Duodenal mucosa (tissue), 2 donors: ENCODE results near the gene ADCY5.

Experiments used
- H3K27ac ChIP-seq: one replicate; pipeline ENCODE4 v1.7.0; 2013; ENCODE audit warnings: low read depth, low read length
- H3K27me3 ChIP-seq, 2 donors: one replicate each; pipeline ENCODE4 v1.7.0; 2013; ENCODE audit warnings: low read length in 2 of 2, control low read depth in 1 of 2; ENCODE audit not compliant: insufficient read depth in 2 of 2, control insufficient read depth in 1 of 2
- H3K36me3 ChIP-seq, 2 donors: one replicate each; pipeline ENCODE4 v1.7.0; 2013; ENCODE audit warnings: low read length in 2 of 2, control low read depth in 1 of 2; ENCODE audit not compliant: insufficient read depth in 2 of 2, control insufficient read depth in 1 of 2
- H3K4me1 ChIP-seq, 2 donors: one replicate each; pipeline ENCODE4 v1.7.0; 2013; ENCODE audit warnings: low read length in 2 of 2, control low read depth in 1 of 2; ENCODE audit not compliant: insufficient read depth in 2 of 2, control insufficient read depth in 1 of 2
- H3K4me3 ChIP-seq, 2 donors: one replicate each; pipeline ENCODE4 v1.7.0; 2013; ENCODE audit warnings: low read length in 2 of 2, low read depth in 1 of 2
- H3K9ac ChIP-seq, 2 donors: one replicate each; pipeline ENCODE4 v1.7.0; 2013; ENCODE audit warnings: low read length in 2 of 2, low read depth in 1 of 2
- H3K9me3 ChIP-seq, 2 donors: one replicate each; pipeline ENCODE4 v1.7.0; 2013; ENCODE audit warnings: low read length in 2 of 2, control low read depth in 1 of 2; ENCODE audit not compliant: control insufficient read depth in 1 of 2

The ADCY5 gene

DNA sequence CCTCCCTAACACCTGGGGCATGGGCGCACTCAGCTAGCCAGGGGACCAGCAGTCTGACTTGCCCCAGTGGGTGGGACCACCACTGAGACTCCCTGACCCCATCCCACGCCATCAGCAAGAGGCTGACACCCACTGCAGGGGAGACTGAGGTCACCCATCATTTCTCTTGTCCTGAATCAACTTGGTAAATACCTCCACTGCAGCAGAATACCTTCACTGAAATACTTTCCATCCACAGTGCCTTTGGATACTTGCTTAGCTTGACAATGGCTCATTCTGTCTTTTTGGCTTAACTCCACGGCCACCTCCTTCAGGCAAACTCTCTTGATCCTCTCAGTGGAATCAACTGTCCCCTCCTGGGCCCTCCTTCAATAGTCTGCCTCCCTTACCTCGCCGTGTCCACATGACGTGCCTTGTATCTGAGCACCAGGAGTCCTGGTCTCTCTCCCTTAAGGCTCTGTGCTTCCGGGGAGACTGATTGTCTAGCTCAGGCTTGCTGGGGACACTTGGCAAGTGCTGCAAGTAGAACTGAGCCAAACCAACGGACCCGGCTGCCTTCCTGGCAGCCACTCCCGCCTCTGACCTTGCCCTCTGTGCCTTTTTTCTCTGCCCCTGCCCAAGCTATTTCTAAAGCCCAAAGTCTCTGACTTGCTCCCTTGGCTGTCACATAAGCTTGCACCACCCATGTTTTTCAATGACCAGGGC lies 119.1 kb downstream of the ADCY5 start:
- Histone ChIP-seq H3K36me3 (no peaks in the 10 kb centered on the region), H3K9me3 (peaks cover 0 to 2% of the 10 kb centered on the region in 2 donors), H3K9ac (no peak overlapping the region), H3K4me1 (peaks cover 8 to 9% of the 10 kb centered on the region in 2 donors), H3K4me3 (no peak overlapping the region), H3K27me3 (no peaks in the 10 kb centered on the region), H3K27ac (no peak overlapping the region)

DNA sequence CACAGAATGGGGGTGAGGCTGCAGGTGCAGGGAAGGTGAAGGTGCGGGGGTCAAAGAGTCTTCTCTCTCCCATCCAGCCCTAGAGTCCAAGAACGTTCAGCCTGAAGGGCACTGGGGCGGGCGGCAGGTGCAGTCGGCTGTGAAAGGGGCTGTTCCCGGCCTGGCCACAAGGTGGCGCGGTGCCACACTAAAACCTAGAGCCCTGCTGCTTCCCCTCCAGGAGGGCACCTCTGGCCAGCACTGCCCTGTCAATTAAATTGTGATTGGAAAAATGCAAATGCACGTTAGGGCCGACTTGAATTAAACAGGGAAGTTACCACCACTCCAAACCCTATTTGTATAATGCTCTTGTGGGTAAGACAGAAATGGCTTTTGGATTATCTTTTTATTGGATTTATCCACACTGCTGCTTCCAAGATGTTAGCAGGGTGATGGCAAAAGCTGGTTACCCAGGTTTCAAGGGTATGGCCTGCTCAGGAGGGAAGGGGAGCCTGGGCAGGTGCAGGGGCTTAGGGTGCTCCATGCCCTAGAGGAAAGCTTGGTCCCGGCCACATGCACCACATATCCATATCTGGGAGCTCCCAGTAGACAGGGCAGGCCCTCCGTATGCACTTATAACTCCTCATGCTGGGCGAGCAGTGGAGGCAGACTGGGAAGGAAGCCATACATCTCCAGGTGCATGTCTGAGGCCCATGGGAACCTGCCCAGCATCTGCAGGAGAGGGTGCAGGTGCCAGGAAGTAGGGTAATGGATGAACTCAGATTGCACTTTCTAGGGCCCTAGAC lies 119.8 kb downstream of the ADCY5 start:
- H3K9ac ChIP-seq = no peak overlapping the region
- peaks cover 0 to 2% of the 10 kb centered on the region in 2 donors for H3K9me3 ChIP-seq
- no peaks in the 10 kb centered on the region for H3K27me3 ChIP-seq
- no peak overlapping the region for H3K27ac ChIP-seq
- H3K36me3 ChIP-seq = no peaks in the 10 kb centered on the region
- H3K4me3 ChIP-seq = no peak overlapping the region
- H3K4me1 ChIP-seq = peaks cover 8 to 9% of the 10 kb centered on the region in 2 donors

DNA sequence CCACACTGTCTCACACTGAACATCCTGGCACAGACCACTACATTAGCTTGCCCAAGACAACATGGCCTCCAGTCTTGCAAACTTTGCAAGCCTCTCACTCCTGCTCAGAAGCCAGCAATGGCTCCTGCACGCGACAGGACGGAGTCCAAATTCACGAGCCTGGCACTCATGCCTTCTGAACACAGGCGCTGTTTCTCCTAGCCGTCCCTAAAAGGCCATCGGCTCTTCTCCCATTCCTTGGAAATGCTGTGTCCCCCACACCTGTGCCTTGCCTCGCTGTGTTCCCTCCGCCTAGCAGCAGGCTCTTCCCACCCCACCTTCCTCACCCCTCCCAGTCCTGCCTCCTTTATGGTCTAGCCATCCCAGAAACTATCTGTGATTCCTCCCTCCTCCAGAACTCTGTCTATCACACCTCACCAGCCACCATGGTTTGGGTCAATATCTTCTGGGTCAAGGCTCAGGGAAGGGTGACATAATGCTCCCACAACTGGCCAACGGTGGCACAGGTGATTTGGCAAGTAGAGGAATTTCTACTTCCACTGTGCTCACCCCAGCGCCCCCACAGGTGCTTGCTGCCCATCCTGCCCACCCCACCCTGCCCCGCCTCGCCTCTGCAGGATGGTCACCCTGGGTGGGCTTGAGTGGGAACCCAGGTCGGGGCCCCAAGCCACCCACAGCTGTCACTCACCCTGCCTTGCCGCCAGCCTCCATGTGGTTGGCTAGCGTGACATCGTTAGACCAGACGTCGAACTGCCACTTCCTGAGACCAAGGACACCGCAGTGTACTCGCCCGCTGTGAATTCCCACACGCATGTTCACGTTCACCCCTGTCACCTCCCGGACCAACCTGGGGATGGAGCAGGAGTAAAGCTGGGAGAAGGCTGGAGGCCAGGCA lies 120.7 kb downstream of the ADCY5 start:
- H3K27ac ChIP-seq = no peak overlapping the region
- H3K36me3 ChIP-seq = no peaks in the 10 kb centered on the region
- H3K9ac ChIP-seq = no peak overlapping the region
- H3K27me3 ChIP-seq = no peaks in the 10 kb centered on the region
- H3K9me3 ChIP-seq = peaks cover 0 to 2% of the 10 kb centered on the region in 2 donors
- H3K4me3 ChIP-seq = no peak overlapping the region
- peaks cover 8 to 9% of the 10 kb centered on the region in 2 donors for H3K4me1 ChIP-seq

DNA sequence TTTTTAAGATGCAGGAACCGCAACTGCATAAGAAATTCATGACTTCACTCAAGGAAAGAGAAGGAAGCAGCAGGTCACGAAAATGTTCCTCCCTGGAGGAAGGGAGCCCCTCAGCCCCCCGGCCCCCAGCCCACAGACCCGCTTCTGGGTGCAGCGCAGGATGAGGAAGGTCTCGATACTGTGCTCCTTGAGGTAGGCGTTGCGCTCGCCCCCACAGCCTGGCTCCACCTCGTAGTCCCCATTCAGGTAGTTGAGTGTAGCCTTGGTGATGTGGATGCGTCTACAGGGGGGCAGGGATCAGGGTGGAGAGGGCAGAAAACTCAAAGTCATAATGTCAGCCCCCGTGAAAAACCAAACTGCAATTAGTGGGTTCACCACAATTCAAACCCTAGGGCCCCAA lies 121.4 kb downstream of the ADCY5 start:
- peaks cover 8 to 9% of the 10 kb centered on the region in 2 donors for H3K4me1 ChIP-seq
- H3K9ac ChIP-seq = no peak overlapping the region
- no peak overlapping the region for H3K27ac ChIP-seq
- no peaks in the 10 kb centered on the region for H3K9me3 ChIP-seq
- no peaks in the 10 kb centered on the region for H3K36me3 ChIP-seq
- no peaks in the 10 kb centered on the region for H3K27me3 ChIP-seq
- H3K4me3 ChIP-seq = no peak overlapping the region

DNA sequence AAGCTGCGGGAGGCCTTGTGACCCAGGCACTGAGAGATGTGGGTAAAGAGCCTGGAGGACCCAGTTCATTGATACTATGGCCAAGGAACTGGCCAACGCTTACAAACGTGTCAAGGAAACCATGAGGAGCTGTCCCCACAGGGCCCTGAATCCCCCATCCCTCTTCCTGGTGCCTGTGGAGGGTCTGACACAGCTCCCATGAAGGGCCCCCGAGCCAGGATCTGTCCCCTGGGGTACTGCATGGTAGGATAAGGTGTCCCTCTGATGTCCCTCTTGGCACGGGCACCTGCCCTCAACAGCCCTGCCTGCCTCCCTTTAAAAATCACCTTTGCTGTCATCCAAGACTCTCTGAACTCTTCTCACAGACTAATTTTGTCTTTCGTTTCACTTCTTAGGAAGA lies 122.4 kb downstream of the ADCY5 start:
- no peak overlapping the region for H3K27ac ChIP-seq
- H3K9ac ChIP-seq = no peak overlapping the region
- no peak overlapping the region for H3K4me3 ChIP-seq
- no peaks in the 10 kb centered on the region for H3K9me3 ChIP-seq
- H3K27me3 ChIP-seq = no peaks in the 10 kb centered on the region
- no peaks in the 10 kb centered on the region for H3K36me3 ChIP-seq
- peaks cover 8 to 9% of the 10 kb centered on the region in 2 donors for H3K4me1 ChIP-seq

- peaks cover 0 to 1% of the 10 kb centered on the region in 2 donors for H3K27me3 ChIP-seq
Observed at GRCh38 chr3:123325766-123326256, 123.1 kb downstream of the ADCY5 start.

DNA sequence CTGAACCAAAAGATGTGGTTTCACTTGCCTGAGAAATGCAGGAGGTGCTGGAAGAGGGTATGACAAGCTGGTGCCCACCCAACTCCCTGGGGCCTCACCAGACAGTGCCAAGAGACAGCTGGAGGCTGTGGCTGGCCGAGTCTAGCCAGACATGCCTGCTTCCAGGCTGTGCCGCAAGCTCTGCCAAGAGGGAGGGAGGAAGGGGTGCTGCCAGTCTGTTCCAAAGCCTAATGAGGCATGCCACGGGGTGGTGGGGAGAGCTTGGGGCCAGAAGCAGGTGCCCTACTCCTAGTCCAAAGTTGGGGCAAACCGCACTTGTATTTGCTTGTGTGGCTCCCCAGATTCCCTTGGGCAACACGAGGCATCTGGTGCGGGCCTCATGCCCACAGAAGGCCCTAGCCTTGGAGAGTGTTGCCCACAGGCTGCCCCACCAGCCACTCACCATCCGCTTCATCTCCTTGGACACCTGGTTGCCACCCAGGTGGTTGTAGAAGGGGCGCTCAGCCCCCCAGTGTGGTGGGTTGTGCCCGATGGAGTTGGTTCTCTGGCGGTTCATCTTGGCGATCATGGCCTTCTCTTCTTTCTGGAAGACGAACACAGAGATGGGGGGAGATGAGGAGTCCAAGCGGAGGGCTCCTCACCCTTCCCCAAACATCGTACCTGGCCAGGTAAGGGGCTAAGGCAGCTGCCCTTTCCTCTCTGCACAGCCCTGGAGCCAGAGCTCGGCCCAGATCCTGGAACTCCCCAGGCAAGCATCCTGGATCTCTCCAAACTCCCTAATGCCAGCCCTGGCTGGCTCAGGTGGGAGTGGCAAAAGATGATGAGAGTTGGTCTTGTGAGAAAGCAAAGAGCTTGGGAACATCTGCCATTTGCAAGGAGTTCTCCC lies 123.8 kb downstream of the ADCY5 start:
- H3K27ac ChIP-seq = no peak overlapping the region
- H3K36me3 ChIP-seq = no peaks in the 10 kb centered on the region
- peaks cover 4 to 6% of the 10 kb centered on the region in 2 donors for H3K4me1 ChIP-seq
- H3K27me3 ChIP-seq = peaks cover 0 to 4% of the 10 kb centered on the region in 2 donors
- no peaks in the 10 kb centered on the region for H3K9me3 ChIP-seq
- no peak overlapping the region for H3K9ac ChIP-seq
- H3K4me3 ChIP-seq = no peak overlapping the region

More at GRCh38 chr3:123325766-123326256, 123.1 kb downstream of the ADCY5 start:
- H3K36me3 ChIP-seq = no peaks in the 10 kb centered on the region
- no peak overlapping the region for H3K4me3 ChIP-seq
- no peak overlapping the region for H3K27ac ChIP-seq
- H3K9me3 ChIP-seq = no peaks in the 10 kb centered on the region
- no peak overlapping the region for H3K9ac ChIP-seq
- peaks cover 8 to 9% of the 10 kb centered on the region in 2 donors for H3K4me1 ChIP-seq

DNA sequence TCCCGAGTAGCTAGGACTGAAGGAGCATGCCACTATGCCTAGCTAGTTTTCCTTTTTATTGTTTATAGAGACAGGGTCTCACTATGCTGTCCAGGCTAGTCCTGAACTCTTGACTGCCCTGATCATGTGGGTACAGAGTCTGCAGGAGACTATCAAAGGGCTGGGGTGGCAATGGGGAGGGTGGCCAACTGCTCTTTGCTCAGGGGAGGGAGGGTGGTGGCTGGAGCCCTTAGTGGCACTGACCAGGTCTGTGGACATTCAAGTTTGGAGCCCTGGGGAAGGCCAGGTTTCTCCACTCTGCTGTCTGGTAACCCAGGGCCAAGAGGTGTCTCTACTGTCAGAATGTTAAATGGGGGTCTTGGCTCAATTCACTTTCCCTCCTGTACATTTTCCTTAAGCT lies 125.1 kb downstream of the ADCY5 start:
- no peaks in the 10 kb centered on the region for H3K36me3 ChIP-seq
- H3K27ac ChIP-seq = no peak overlapping the region
- H3K4me1 ChIP-seq = no peaks in the 10 kb centered on the region
- H3K4me3 ChIP-seq = no peak overlapping the region
- no peaks in the 10 kb centered on the region for H3K9me3 ChIP-seq
- peaks cover 0 to 4% of the 10 kb centered on the region in 2 donors for H3K27me3 ChIP-seq
- no peak overlapping the region for H3K9ac ChIP-seq

GRCh38 chr3:123322866-123323265 lies 126.0 kb downstream of the ADCY5 start:
- Histone ChIP-seq H3K4me1 (no peaks in the 10 kb centered on the region), H3K9ac (no peak overlapping the region), H3K27me3 (peaks cover 0 to 4% of the 10 kb centered on the region in 2 donors), H3K4me3 (no peak overlapping the region), H3K27ac (no peak overlapping the region), H3K9me3 (no peaks in the 10 kb centered on the region), H3K36me3 (no peaks in the 10 kb centered on the region)
